ENCODE results near the gene LTBR.
"Not testable (repeated sequence)": the region's sequence is repeated elsewhere in the genome, so short reads cannot be mapped to it uniquely, and the experiment has no call there.

Gene LTBR

DNA sequence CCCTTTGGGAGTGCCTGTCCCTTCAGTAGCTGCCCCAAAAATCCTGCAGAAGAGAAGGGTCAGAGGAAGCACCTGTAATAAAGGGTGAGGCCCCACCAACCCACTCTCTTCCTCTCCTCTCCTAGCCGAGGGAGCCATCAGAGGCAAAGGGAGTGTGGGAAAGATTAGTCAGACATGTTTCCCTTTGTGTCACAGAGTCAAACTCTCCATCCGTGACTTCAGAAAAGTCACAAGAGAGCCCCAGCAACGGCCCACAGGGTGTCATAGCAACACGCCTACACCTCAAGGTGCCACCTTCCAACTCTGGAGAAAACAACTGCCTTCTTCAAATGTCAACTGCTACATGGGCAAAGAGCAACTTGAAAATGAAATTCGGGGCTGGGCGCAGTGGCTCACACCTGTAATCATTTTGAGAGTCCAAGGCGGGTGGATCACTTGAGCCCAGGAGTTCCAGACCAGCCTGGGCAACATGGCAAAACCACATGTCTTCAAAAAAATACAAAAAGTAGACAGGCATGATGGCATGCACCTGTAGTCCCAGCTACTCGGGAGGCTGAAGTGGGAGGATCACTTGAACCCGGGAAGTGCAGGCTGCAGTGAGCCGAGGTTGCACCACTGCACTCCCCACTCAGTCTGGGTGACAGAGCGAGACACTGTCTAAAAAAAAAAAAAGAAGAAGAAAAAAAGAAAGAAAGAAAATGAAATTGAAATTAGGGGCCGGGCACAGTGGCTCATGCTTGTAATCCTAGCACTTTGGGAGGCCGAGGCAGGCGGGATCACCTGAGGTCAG, 43.1 kb downstream of the LTBR start:
- no peak for DNase-seq (ENCODE audit: extremely low read depth, low read depth)
- TF ChIP-seq CTCF (IDR thresholded peaks at IDR 0.05; ENCODE audit: low read depth, low read length, missing control alignments): no peak
- H3K4me3 ChIP-seq (replicated peaks; ENCODE audit: low read depth, low read length): no peak overlapping the region

DNA sequence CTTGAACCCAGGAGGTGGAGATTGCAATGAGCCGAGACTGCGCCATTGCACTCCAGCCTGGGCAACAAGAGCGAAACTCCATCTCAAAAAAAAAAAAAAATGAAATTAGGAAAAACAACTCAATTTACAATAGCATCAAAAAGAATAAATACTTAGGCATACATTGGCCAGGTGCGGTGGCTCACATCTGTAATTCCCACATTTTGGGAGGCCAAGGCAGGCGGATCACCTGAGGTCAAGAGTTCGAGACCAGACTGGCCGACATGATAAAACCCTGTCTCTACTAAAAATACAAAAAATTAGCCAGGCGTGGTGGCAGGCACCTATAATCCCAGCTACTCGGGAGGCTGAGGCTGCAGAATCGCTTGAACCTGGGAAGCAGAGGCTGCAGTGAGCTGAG, 43.8 kb downstream of the LTBR start:
- H3K4me3 ChIP-seq (replicated peaks; ENCODE audit: low read depth, low read length); DNase-seq (ENCODE audit: extremely low read depth, low read depth): not testable (repeated sequence)

GRCh38 chr12:6428326-6428725, 44.4 kb downstream of the LTBR start:
- TF ChIP-seq CTCF (IDR thresholded peaks at IDR 0.05; ENCODE audit: low read depth, low read length, missing control alignments): no peak
- no peak for DNase-seq (ENCODE audit: extremely low read depth, low read depth)
- no peak overlapping the region for H3K4me3 ChIP-seq (replicated peaks; ENCODE audit: low read depth, low read length)

DNA sequence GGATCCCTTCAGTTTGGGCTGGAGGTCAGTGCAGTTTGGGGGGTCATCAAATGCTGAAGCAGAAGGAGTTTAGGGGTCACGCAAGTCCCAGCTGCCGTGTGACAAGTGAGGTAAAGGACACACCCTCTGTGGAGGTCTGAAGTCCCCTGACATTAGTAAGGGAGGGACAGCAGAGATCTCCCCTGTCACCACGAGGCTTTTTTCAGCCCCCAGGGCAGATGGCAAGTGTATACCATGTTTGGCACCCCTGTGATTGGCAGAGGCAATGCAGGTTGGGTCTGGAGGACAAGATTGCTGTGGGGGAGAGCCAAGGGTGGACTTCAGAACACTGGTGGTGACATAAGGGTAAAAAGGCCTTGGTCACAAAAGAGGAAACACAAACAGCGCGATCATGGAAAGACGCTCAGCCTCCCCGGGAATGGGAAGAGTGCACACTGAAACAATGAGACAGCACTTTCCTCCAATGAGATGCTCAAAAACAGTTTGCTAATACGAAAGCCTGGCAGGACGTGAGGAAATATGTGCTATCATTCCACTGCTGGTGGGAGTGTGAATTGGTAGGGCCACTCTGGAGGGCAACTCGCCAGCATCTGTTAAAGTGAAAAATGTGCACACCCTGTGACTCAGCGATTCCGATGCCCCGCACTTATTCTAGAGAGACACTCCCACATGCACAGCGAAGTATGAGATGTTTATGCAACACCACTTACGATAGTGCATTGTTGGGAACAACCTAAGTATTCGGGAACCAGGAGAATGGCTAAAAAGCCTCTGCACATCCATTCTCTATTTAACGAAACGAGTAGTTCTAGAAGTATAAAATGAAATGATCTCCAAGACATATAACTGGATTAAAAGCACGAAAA, 46.4 kb downstream of the LTBR start:
- H3K4me3 ChIP-seq (replicated peaks; ENCODE audit: low read depth, low read length): no peak overlapping the region; the same call in 1 of the 2 replicates

GRCh38 chr12:6432991-6433390, 49.0 kb downstream of the LTBR start:
- no peak overlapping the region for H3K4me3 ChIP-seq (replicated peaks; ENCODE audit: low read depth, low read length)
- no peak for DNase-seq (ENCODE audit: extremely low read depth, low read depth)
- no peak for TF ChIP-seq CTCF (IDR thresholded peaks at IDR 0.05; ENCODE audit: low read depth, low read length, missing control alignments)

More for the DNA sequence above, 46.4 kb downstream of the LTBR start:
- DNase-seq (ENCODE audit: extremely low read depth, low read depth): peak; percentile 93
- TF ChIP-seq CTCF (IDR thresholded peaks at IDR 0.05; ENCODE audit: low read depth, low read length, missing control alignments): no peak

DNA sequence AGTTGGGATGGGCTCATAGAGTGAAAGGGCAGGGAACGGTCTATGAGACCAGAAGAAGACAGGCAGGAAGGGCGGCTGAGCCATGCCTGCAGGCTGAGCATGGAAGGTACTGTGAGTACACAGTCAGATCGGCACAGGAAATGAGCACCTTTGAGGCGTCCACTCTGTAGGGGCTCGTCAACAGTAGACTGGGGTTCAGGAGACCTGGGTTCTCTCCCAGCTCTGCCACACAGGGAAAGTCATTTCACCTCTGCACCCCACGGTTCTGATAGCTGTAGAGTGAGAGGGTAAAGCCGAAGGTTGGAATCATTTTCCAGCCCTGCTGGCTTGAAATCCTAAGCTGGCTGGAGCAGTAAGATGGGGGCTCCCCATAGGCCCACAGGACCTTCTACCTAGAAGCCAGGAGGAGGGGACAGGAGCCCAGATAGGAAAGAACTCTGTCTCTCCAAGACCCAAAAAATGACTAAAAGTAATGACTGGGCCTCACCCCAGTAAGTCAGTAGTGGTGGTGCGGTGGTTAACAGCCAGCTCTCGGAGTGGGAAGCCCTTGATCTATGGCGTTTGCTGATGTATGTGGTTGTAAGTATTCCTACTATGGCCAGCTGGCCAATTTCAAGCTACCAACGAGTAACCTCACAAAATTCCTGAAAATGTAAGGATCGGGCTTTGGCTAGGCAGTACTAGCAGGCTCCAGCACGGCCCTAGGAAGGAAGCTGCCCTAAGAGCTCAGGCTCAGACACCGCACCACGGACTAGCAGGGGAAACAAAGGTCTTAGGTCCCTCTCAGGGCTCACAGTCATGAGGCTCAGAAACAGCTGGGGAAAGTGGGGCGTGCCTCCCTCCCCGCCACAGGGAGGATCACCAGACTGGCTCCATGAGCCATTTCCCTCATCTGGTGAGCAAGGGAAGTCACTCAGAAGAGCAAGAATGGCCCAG, 50.5 kb downstream of the LTBR start:
- no peak for DNase-seq (ENCODE audit: extremely low read depth, low read depth)
- TF ChIP-seq CTCF (IDR thresholded peaks at IDR 0.05; ENCODE audit: low read depth, low read length, missing control alignments): no peak
- H3K4me3 ChIP-seq (replicated peaks; ENCODE audit: low read depth, low read length): no peak overlapping the region
